Tibial nerve (tissue), 4 donors: ENCODE results near the gene BTBD3. TPM values are rescaled to one million over a fixed set of nuclear protein-coding genes. Genes with fewer than 3 reads are reported as not detected.

Source experiments
- DNase-seq, 2 donors: peaks; one replicate each; pipeline ENCODE4 v3.0.0-alpha.2; 2019; ENCODE audit warnings: low spot score in 2 of 2
- H3K27ac ChIP-seq, 4 donors: fragments of 200-600 bp; sonication (generic) in 3 of 4; one replicate each; pipeline ENCODE4 v1.5.1; 2017 to 2019; ENCODE audit warnings: mild to moderate bottlenecking in 1 of 4
- H3K27me3 ChIP-seq, 2 donors: fragments of 200-600 bp; sonication (generic) in 1 of 2; one replicate each; pipeline versions ENCODE4 v1.5.1 to v1.6.0; 2017 to 2019
- H3K36me3 ChIP-seq, 3 donors: fragments of 200-600 bp; sonication (generic); one replicate each; pipeline ENCODE4 v1.5.1; 2018 to 2019
- H3K4me1 ChIP-seq, 4 donors: fragments of 200-600 bp; sonication (generic) in 3 of 4; one replicate each; pipeline ENCODE4 v1.5.1; 2017 to 2019
- H3K4me3 ChIP-seq, 4 donors: fragments of 200-600 bp; sonication (generic) in 3 of 4; one replicate each; pipeline ENCODE4 v1.5.1; 2017 to 2019; ENCODE audit warnings: mild to moderate bottlenecking in 1 of 4, moderate library complexity in 1 of 4
- H3K9me3 ChIP-seq, 4 donors: fragments of 200-600 bp; sonication (generic) in 3 of 4; one replicate each; pipeline ENCODE4 v1.5.1; 2017 to 2019
- CTCF ChIP-seq, 5 experiments: fragments of 200-600 bp in 3 of 5; fragments of 450-650 bp in 2 of 5; sonication (generic) in 3 of 5; IDR thresholded peaks; one replicate each; pipeline ENCODE4 v1.5.1; 2016 to 2019; ENCODE audit warnings: antibody characterized with exemption in 5 of 5, mild to moderate bottlenecking in 3 of 5, moderate library complexity in 2 of 5
- EP300 ChIP-seq, 2 donors: sonication (generic); formaldehyde crosslinking; IDR thresholded peaks; one replicate each; pipeline ENCODE4 v1.6.1; 2017; ENCODE audit warnings: antibody characterized with exemption in 2 of 2, mild to moderate bottlenecking in 1 of 2
- POLR2A ChIP-seq, 2 donors: fragments of 450-650 bp; IDR thresholded peaks; one replicate each; pipeline ENCODE4 v1.6.1; 2017; ENCODE audit warnings: antibody characterized with exemption in 2 of 2, mild to moderate bottlenecking in 2 of 2, moderate library complexity in 2 of 2
- WGBS, 2 donors: methylation state at CpG; one replicate each; pipeline ENCODE4 v1.1.5; 2018; 5-methylcytosine and 5-hydroxymethylcytosine counted together
- total RNA-seq, 4 donors: library from RNA; depleted of rRNA; stranded (reverse); fragments of >200 nt; gene quantifications; one replicate each; pipeline ENCODE4 v1.1.0, GENCODE V29; 2016

The BTBD3 gene
- total RNA-seq, 4 donors from 2014 or later: 29.8 to 48.1 (median 38.7) TPM

DNA sequence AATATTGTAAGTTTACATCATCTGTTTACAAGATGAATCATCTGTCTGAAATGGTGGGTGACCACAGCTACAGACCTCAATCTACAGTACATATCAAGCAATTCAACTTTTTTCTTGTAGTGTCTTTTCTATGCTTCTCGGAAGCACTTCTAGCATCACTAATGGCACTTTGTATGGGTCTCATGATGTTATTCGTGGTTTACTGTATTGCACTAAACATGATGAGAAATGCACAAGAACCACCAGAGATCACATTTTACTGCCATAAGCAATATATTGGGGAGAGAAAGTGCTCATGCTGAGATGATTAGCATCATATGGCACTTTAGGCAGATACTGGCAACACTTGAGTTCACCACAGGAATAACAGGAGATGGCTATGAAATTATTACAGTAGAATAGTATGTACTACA lies 15.4 kb upstream of the BTBD3 start:
- Histone ChIP-seq H3K4me1 (peaks cover 0 to 43% (median 0%) of the 10 kb centered on the region in 4 donors), H3K4me3 (no peak overlapping the region), H3K9me3 (no peaks in the 10 kb centered on the region), H3K27me3 (no peaks in the 10 kb centered on the region), H3K36me3 (no peaks in the 10 kb centered on the region), H3K27ac (no peak overlapping the region)
- no peak for DNase-seq
- TF ChIP-seq EP300 (IDR thresholded peaks at IDR 0.05): no peak
- TF ChIP-seq POLR2A (IDR thresholded peaks at IDR 0.05): no peak
- TF ChIP-seq CTCF (IDR thresholded peaks at IDR 0.05): no peak
- WGBS, 2 donors: 65 to 66% methylated on average over 2 of the region's 2 CpGs

DNA sequence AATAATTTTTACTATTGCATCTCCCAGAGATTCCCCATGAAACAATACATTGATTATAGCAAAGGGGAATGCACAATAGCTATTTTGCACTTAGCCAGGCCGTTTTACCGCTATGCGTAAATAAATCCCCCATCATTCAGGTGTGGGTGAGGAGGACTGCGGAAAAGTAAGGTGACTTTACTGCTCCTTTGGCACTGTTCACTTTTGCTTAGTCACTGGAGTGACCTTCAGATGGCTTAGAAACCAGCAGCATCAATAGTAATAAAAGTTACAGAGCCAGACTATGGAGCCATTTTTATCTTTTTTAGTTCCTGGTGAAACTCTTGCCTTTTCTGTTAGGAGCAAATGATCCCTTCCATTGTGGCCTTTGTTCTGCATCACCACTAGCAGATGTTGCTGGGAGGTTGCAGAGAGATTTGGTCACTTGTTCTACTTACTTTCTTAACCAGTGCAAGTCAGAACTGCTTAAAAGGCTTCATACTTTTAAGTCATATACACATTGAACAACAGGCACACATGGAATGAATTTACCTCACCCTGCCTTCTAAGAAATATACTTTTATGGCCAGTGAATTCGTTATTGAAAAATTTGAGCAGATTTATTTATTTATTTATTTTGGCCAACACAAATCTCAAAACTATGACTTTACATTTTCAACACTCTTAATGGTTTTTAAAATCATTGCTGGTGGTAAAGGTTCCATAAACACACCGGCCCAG lies 12.1 kb upstream of the BTBD3 start:
- Histone ChIP-seq H3K4me3 (no peak overlapping the region), H3K36me3 (no peaks in the 10 kb centered on the region), H3K9me3 (no peaks in the 10 kb centered on the region), H3K4me1 (peaks cover 0 to 51% (median 0%) of the 10 kb centered on the region in 4 donors), H3K27ac (no peak overlapping the region), H3K27me3 (no peaks in the 10 kb centered on the region)
- WGBS, 2 donors: 76 to 77% methylated on average over 6 of the region's 6 CpGs
- DNase-seq: no peak
- no peak for TF ChIP-seq EP300 (IDR thresholded peaks at IDR 0.05)
- no peak for TF ChIP-seq CTCF (IDR thresholded peaks at IDR 0.05)
- TF ChIP-seq POLR2A (IDR thresholded peaks at IDR 0.05): no peak

DNA sequence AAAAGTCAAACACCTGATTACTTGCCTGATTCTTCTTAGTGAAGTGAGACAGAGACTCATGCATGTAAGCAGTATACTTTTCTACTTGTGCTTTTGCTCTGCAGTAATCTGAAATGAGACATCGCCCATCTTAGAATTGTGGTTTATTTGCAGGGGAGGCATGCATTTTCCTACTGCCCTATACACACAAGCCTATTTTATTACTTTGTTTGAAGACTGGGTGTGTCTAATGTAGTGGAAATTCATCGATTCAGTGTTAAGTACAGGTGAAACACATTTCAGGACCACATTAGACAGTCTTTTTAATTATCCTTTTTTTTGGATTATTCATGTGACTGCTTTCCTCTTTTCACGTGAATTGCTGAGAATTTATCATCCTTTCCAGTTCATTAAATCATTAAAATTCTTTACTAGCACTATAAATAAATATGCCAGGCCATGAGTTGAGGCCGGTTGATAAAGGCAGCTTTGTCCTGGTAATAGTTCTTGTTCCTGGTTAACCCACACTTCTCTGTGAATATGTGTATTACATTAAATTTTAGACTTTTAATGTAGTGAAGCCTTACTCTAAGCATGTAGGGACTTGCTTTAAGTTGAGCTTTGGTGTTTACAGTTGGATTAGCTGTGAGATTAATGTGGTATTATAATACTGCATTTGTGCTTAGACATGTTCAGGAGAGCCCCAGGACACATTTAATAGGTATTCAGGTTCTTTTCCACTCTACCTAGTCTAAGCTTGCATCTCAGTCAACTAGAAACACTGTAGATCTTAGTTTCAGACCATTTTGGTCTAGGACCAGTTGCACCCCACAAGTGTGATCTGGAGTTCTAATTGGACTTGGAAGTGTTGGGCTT lies 10.8 kb upstream of the BTBD3 start:
- DNase-seq: no peak
- no peak overlapping the region for H3K4me3 ChIP-seq
- 38% methylated on average over 4 of the region's 4 CpGs for WGBS, 2 donors

GRCh38 chr20:11907621-11908020 lies 10.1 kb upstream of the BTBD3 start:
- Histone ChIP-seq H3K27me3 (no peaks in the 10 kb centered on the region), H3K9me3 (no peaks in the 10 kb centered on the region), H3K4me3 (no peak overlapping the region), H3K36me3 (no peaks in the 10 kb centered on the region), H3K4me1 (peaks cover 0 to 55% (median 0%) of the 10 kb centered on the region in 4 donors), H3K27ac (no peak overlapping the region)
- TF ChIP-seq CTCF (IDR thresholded peaks at IDR 0.05) (no peak), EP300 (IDR thresholded peaks at IDR 0.05) (no peak), POLR2A (IDR thresholded peaks at IDR 0.05) (no peak)
- no peak for DNase-seq
- 93 to 95% methylated on average over 4 of the region's 4 CpGs for WGBS, 2 donors

More for the DNA sequence above, 10.8 kb upstream of the BTBD3 start:
- no peaks in the 10 kb centered on the region for H3K9me3 ChIP-seq
- no peaks in the 10 kb centered on the region for H3K27me3 ChIP-seq
- peaks cover 0 to 54% (median 0%) of the 10 kb centered on the region in 4 donors for H3K4me1 ChIP-seq
- TF ChIP-seq CTCF (IDR thresholded peaks at IDR 0.05): no peak
- TF ChIP-seq EP300 (IDR thresholded peaks at IDR 0.05): no peak
- no peak for TF ChIP-seq POLR2A (IDR thresholded peaks at IDR 0.05)
- H3K36me3 ChIP-seq: no peaks in the 10 kb centered on the region
- H3K27ac ChIP-seq: no peak overlapping the region
